ENCODE results near the gene NOTUM. TPM values are rescaled to one million over a fixed set of nuclear protein-coding genes. Genes with fewer than 3 reads are reported as not detected.

NOTUM gene
- total RNA-seq, 2 experiments from 2014 or later, result not detected

- ATAC-seq (ENCODE audit: poor library complexity), result no peak
- H3K36me3 Mint-ChIP-seq (ENCODE audit: low read depth), result peaks cover 26% of the 10 kb centered on the region
- Histone ChIP-seq H3K9me3 (ENCODE audit: control insufficient read depth in 1 of 2, insufficient read depth in 1 of 2, low read length in 2 of 2) (no peaks in the 10 kb centered on the region), H3K4me3 (ENCODE audit: low read length) (no peak overlapping the region), H3K27ac (ENCODE audit: low read depth in 1 of 2, low read length in 2 of 2) (no peak overlapping the region), H3K36me3 (ENCODE audit: insufficient read depth, low read length) (peaks cover 34% of the 10 kb centered on the region), H3K4me1 (ENCODE audit: insufficient read depth, low read length) (peaks cover 7% of the 10 kb centered on the region), H3K27me3 (ENCODE audit: control insufficient read depth in 1 of 2, insufficient read depth in 2 of 2, low read length in 2 of 2) (no peaks in the 10 kb centered on the region)
- TF ChIP-seq CTCF (IDR thresholded peaks at IDR 0.05), result no peak
- DNase-seq, result no peak
- no peaks in the 10 kb centered on the region for H3K9me3 Mint-ChIP-seq
- CTCF ChIA-PET, result no interaction called here
- intact Hi-C loops (cut with DNase I, micrococcal nuclease), result no loop called here
- POLR2A ChIA-PET, result no interaction called here
- peaks cover 8% of the 10 kb centered on the region for H3K4me1 Mint-ChIP-seq (ENCODE audit: low read depth)
- no peak overlapping the region for H3K4me3 Mint-ChIP-seq
- H3K27ac Mint-ChIP-seq, result no peak overlapping the region
- no peaks in the 10 kb centered on the region for H3K27me3 Mint-ChIP-seq
These were observed 26.3 kb upstream of the NOTUM start for GRCh38 chr17:81987161-81987770.

GRCh38 chr17:81986606-81987005 lies 25.6 kb upstream of the NOTUM start:
- peaks cover 34% of the 10 kb centered on the region for H3K36me3 ChIP-seq (ENCODE audit: insufficient read depth, low read length)
- no peaks in the 10 kb centered on the region for H3K27me3 ChIP-seq (ENCODE audit: control insufficient read depth in 1 of 2, insufficient read depth in 2 of 2, low read length in 2 of 2)
- Mint-ChIP-seq H3K4me1 (ENCODE audit: low read depth) (peaks cover 11% of the 10 kb centered on the region), H3K27me3 (no peaks in the 10 kb centered on the region), H3K36me3 (ENCODE audit: low read depth) (peaks cover 26% of the 10 kb centered on the region), H3K9me3 (no peaks in the 10 kb centered on the region), H3K4me3 (no peak overlapping the region), H3K27ac (no peak overlapping the region)
- H3K4me3 ChIP-seq (ENCODE audit: low read length), result no peak overlapping the region
- TF ChIP-seq CTCF (IDR thresholded peaks at IDR 0.05), result no peak
- no peak overlapping the region for H3K27ac ChIP-seq (ENCODE audit: low read depth in 1 of 2, low read length in 2 of 2)
- POLR2A ChIA-PET, result no interaction called here
- no peaks in the 10 kb centered on the region for H3K9me3 ChIP-seq (ENCODE audit: control insufficient read depth in 1 of 2, insufficient read depth in 1 of 2, low read length in 2 of 2)
- CTCF ChIA-PET, result no interaction called here
- no peak for DNase-seq
- H3K4me1 ChIP-seq (ENCODE audit: insufficient read depth, low read length), result peaks cover 7% of the 10 kb centered on the region
- no peak for ATAC-seq (ENCODE audit: poor library complexity)
- intact Hi-C loops (cut with DNase I, micrococcal nuclease), result no loop called here

- ChIA-PET POLR2A (interaction anchor here (0.6 kb wide), 1 partner anchor 142 kb away, joined by 3 read pairs; no protein-coding TSS in a partner anchor), CTCF (no interaction called here)
- no peak overlapping the region for H3K27ac Mint-ChIP-seq
- Histone ChIP-seq H3K4me1 (ENCODE audit: insufficient read depth, low read length) (peaks cover 24% of the 10 kb centered on the region), H3K36me3 (ENCODE audit: insufficient read depth, low read length) (peaks cover 41% of the 10 kb centered on the region), H3K9me3 (ENCODE audit: control insufficient read depth in 1 of 2, insufficient read depth in 1 of 2, low read length in 2 of 2) (no peaks in the 10 kb centered on the region), H3K27me3 (ENCODE audit: control insufficient read depth in 1 of 2, insufficient read depth in 2 of 2, low read length in 2 of 2) (no peaks in the 10 kb centered on the region), H3K4me3 (ENCODE audit: low read length) (no peak overlapping the region), H3K27ac (ENCODE audit: low read depth in 1 of 2, low read length in 2 of 2) (no peak overlapping the region)
- ATAC-seq (ENCODE audit: poor library complexity), result no peak
- H3K4me1 Mint-ChIP-seq (ENCODE audit: low read depth), result peaks cover 18% of the 10 kb centered on the region
- no peak for DNase-seq
- TF ChIP-seq CTCF (IDR thresholded peaks at IDR 0.05), result no peak
- no peaks in the 10 kb centered on the region for H3K27me3 Mint-ChIP-seq
- peaks cover 27% of the 10 kb centered on the region for H3K36me3 Mint-ChIP-seq (ENCODE audit: low read depth)
- peak overlapping the region; percentile 66 for H3K4me3 Mint-ChIP-seq
- intact Hi-C loops (cut with DNase I, micrococcal nuclease), result no loop called here
- H3K9me3 Mint-ChIP-seq, result no peaks in the 10 kb centered on the region
These were observed 23.9 kb upstream of the NOTUM start for GRCh38 chr17:81984773-81985410.

Measured in CD4-positive, alpha-beta T cell (primary cell).